Caco-2 (cell line): ENCODE results near the gene DPAGT1. TPM values are rescaled to one million over a fixed set of nuclear protein-coding genes. Genes with fewer than 3 reads are reported as not detected.

Experiments
- BruUV-seq: library from RNA; stranded (reverse); fragments of 400-500 nt; replicated peaks from 2 replicates; lab custom pipeline; 2021; lab: Mats Ljungman, UMichigan
- CTCF ChIA-PET: fragments of 300-600 bp; sonication (Branson Sonifier 250); formaldehyde crosslinking; loops from one replicate; lab custom pipeline; 2022; ENCODE audit warnings: antibody characterized with exemption; lab: Charles Lee
- POLR2A ChIA-PET: fragments of 300-600 bp; sonication (Branson Sonifier 250); formaldehyde crosslinking; loops from one replicate; lab custom pipeline; 2022; ENCODE audit warnings: antibody characterized with exemption; lab: Charles Lee
- DNase-seq, 2 experiments: peaks; one replicate each; pipeline versions ENCODE4 v3.0.0 to v3.0.0-alpha.2; 2020 to 2022
- H3K27me3 ChIP-seq: replicated peaks from 2 replicates; pipeline ENCODE4 v1.6.0; 2011; ENCODE audit warnings: low read length; ENCODE audit not compliant: control insufficient read depth, insufficient read depth
- H3K36me3 ChIP-seq: 2 replicates; pipeline ENCODE4 v1.5.1; 2011; ENCODE audit warnings: low read length; ENCODE audit not compliant: control insufficient read depth, insufficient read depth
- H3K4me1 ChIP-seq: fragments of 250-450 bp; sonication (Bioruptor Pico); 2 replicates; pipeline ENCODE4 v1.5.1; 2020; ENCODE audit warnings: mild to moderate bottlenecking
- H3K4me3 ChIP-seq: 2 replicates; pipeline ENCODE4 v1.5.1; 2011; ENCODE audit warnings: low read depth, mild to moderate bottlenecking, control low read depth, low read length
- H3K9me3 ChIP-seq: fragments of 250-450 bp; sonication (Bioruptor Pico); 2 replicates; pipeline ENCODE4 v1.5.1; 2020; ENCODE audit warnings: mild to moderate bottlenecking, moderate library complexity
- H3K27ac Mint-ChIP-seq: one replicate; pipeline ENCODE4 v1.8.0; 2022; ENCODE audit warnings: mixed read lengths; ENCODE audit not compliant: unreplicated experiment
- H3K27me3 Mint-ChIP-seq: one replicate; pipeline ENCODE4 v1.8.0; 2022; ENCODE audit warnings: mixed read lengths; ENCODE audit not compliant: insufficient read depth, unreplicated experiment
- H3K36me3 Mint-ChIP-seq: one replicate; pipeline ENCODE4 v1.8.0; 2022; ENCODE audit warnings: mild to moderate bottlenecking, mixed read lengths; ENCODE audit not compliant: insufficient read depth, unreplicated experiment
- H3K4me1 Mint-ChIP-seq: one replicate; pipeline ENCODE4 v1.8.0; 2022; ENCODE audit warnings: low read depth, mixed read lengths; ENCODE audit not compliant: unreplicated experiment
- H3K4me3 Mint-ChIP-seq: one replicate; pipeline ENCODE4 v1.8.0; 2022; ENCODE audit warnings: mild to moderate bottlenecking, moderate library complexity, mixed read lengths; ENCODE audit not compliant: unreplicated experiment
- H3K9me3 Mint-ChIP-seq: one replicate; pipeline ENCODE4 v1.8.0; 2022; ENCODE audit warnings: mixed read lengths; ENCODE audit not compliant: unreplicated experiment
- intact Hi-C: fragments of 100-400 bp; cut with micrococcal nuclease; formaldehyde crosslinking; loops from one replicate; pipeline ENCODE4 v1.10.0; 2022; ENCODE audit not compliant: unreplicated experiment
- total RNA-seq: library from RNA; stranded (reverse); gene quantifications from 2 replicates; pipeline ENCODE4 v1.2.3, GENCODE V29; 2022
- TF ChIP-seq, protein P1 (sequence below), 2 experiments: fragments of 200-600 bp in 1 of 2; IDR thresholded peaks; 1 replicate in 1 of 2; 2 replicates in 1 of 2; pipeline versions ENCODE4 v1.5.1 to v1.8.0; 2011 to 2022; ENCODE audit warnings: antibody characterized with exemption in 1 of 2, control low read depth in 1 of 2, inconsistent platforms in 1 of 2, low read depth in 1 of 2, low read length in 1 of 2, mild to moderate bottlenecking in 1 of 2, moderate library complexity in 1 of 2; ENCODE audit not compliant: insufficient read depth in 1 of 2, severe bottlenecking in 1 of 2, unreplicated experiment in 1 of 2

DPAGT1 gene
- total RNA-seq, 1 experiment from 2014 or later = 117 TPM

DNA sequence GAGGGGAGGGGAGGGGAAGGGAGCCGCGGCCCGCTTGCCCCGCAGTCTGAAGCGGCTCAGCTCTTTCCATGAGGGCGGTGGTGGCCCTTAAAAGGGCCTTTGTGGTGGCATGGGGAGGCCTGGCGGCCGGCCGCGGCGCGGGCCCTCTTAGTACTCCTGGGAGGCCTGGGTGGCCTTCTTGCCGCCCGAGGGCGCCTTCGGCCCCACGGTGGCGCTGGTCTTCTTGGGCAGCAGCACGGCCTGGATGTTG is 6.9 kb downstream of the DPAGT1 start:
- Histone ChIP-seq H3K27me3 (no peaks in the 10 kb centered on the region), H3K4me1 (peaks cover 15% of the 10 kb centered on the region), H3K36me3 (peaks cover 9% of the 10 kb centered on the region), H3K4me3 (peak overlapping the region; percentile 95), H3K9me3 (no peaks in the 10 kb centered on the region)
- Mint-ChIP-seq H3K9me3 (no peaks in the 10 kb centered on the region), H3K4me3 (peak overlapping the region; percentile 92), H3K27ac (peak overlapping the region; percentile 98), H3K36me3 (peaks cover 87% of the 10 kb centered on the region), H3K4me1 (peaks cover 19% of the 10 kb centered on the region), H3K27me3 (no peaks in the 10 kb centered on the region)
- POLR2A ChIA-PET = interaction anchor here (0.6 to 2.9 kb wide), 10 partner anchors 10 to 190 kb away, joined by 3 to 47 read pairs (median 6); partner anchors contain the start of genes C2CD2L, CBL, HINFP and HMBS
- peak; percentile 91 to 93 for DNase-seq
- TF ChIP-seq, protein P1, sequence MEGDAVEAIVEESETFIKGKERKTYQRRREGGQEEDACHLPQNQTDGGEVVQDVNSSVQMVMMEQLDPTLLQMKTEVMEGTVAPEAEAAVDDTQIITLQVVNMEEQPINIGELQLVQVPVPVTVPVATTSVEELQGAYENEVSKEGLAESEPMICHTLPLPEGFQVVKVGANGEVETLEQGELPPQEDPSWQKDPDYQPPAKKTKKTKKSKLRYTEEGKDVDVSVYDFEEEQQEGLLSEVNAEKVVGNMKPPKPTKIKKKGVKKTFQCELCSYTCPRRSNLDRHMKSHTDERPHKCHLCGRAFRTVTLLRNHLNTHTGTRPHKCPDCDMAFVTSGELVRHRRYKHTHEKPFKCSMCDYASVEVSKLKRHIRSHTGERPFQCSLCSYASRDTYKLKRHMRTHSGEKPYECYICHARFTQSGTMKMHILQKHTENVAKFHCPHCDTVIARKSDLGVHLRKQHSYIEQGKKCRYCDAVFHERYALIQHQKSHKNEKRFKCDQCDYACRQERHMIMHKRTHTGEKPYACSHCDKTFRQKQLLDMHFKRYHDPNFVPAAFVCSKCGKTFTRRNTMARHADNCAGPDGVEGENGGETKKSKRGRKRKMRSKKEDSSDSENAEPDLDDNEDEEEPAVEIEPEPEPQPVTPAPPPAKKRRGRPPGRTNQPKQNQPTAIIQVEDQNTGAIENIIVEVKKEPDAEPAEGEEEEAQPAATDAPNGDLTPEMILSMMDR (IDR thresholded peaks at IDR 0.05; ENCODE audit: insufficient read depth in 1 of 2, low read depth in 1 of 2, low read length in 1 of 2, severe bottlenecking in 1 of 2, unreplicated experiment in 1 of 2) = peak; percentile 72 to 96
- intact Hi-C loops = loop anchor here (1.0 to 2.0 kb wide), 7 partner anchors 9 to 184 kb away; partner anchors contain the start of genes HINFP, HYOU1, RPS25 and TRAPPC4
- CTCF ChIA-PET = interaction anchor here (0.7 to 2.2 kb wide), 9 partner anchors 10 to 212 kb away, joined by 3 to 10 read pairs (median 3); partner anchors contain the start of genes C2CD2L, HINFP, HMBS and VPS11
- BruUV-seq = no TSS peak

DNA sequence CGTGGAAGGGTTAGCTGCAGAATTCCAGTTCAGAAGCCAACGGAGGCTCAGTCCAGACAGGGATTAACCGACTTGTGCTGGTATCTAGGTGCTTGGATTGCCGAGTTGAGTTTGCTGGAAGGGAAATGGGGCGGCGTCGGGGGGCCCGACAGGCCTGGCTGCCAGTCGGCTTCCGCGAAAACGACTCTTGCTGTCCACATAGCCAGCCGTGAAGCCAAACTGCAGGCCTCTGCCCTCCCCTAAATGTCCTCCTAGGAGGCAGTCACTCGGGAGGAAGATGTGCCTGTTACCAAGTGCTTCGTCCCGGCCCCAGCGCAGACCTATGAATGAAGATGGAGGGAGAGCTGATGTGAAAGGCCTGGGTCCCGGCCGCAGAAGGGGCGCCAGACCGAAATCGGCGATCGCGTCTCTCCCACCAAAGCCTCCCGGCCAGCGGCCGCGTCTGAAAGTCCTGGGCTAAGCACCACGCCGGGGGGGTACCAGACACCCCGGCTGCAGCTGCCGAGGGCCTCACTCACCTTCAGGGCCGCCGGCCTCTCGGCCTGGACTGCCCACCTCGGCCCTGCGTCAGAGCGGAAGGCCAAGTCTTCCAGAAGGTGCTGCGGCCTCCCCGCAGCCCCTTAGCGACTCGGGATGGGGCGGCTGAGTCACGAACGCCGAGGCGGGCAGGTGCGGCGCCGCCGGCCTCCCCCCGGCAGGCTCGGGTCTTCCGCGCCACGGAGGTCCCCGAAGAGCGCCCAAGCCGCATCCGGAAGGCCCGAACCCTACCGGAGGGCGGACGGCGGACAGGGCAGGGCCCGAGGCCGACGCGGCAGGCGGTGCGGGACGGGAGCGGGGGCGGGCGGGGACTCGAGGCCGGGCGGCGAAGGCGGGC is 7.5 kb downstream of the DPAGT1 start:
- peak overlapping the region; percentile 95 for H3K4me3 ChIP-seq
- Mint-ChIP-seq H3K9me3 (no peaks in the 10 kb centered on the region), H3K27me3 (no peaks in the 10 kb centered on the region), H3K27ac (peak overlapping the region; percentile 98), H3K36me3 (peaks cover 83% of the 10 kb centered on the region), H3K4me1 (peaks cover 19% of the 10 kb centered on the region), H3K4me3 (peak overlapping the region; percentile 92)
- no TSS peak for BruUV-seq
- POLR2A ChIA-PET = interaction anchor here (0.6 to 2.9 kb wide), 12 partner anchors 8 to 190 kb away, joined by 3 to 47 read pairs (median 6); partner anchors contain the start of genes C2CD2L, CBL, HINFP and HMBS
- CTCF ChIA-PET = interaction anchor here (0.7 to 2.2 kb wide), 7 partner anchors 9 to 213 kb away, joined by 3 to 10 read pairs (median 3); partner anchors contain the start of genes HINFP and HMBS
- no peaks in the 10 kb centered on the region for H3K27me3 ChIP-seq
- TF ChIP-seq, protein P1 (IDR thresholded peaks at IDR 0.05; ENCODE audit: insufficient read depth in 1 of 2, low read depth in 1 of 2, low read length in 1 of 2, severe bottlenecking in 1 of 2, unreplicated experiment in 1 of 2) = no peak
- peaks cover 9% of the 10 kb centered on the region for H3K36me3 ChIP-seq
- H3K9me3 ChIP-seq = no peaks in the 10 kb centered on the region
- H3K4me1 ChIP-seq = peaks cover 15% of the 10 kb centered on the region
- peak; percentile 49 to 66 for DNase-seq
- intact Hi-C loops = loop anchor here (2.0 kb wide), 3 partner anchors 75 to 183 kb away; partner anchors contain the start of genes RPS25 and TRAPPC4
